ENCODE results near the gene STRADB. TPM values are rescaled to one million over a fixed set of nuclear protein-coding genes. Genes with fewer than 3 reads are reported as not detected.

STRADB gene
- total RNA-seq, 1 experiment from 2014 or later: 24.3 TPM

GRCh38 chr2:201507725-201508124 is 56.2 kb downstream of the STRADB start:
- no peak overlapping the region for H3K4me3 ChIP-seq (ENCODE audit: low read depth, low read length, poor library complexity, severe bottlenecking)
- TF ChIP-seq EZH2 (IDR thresholded peaks at IDR 0.05; ENCODE audit: borderline replicate concordance, low read depth, low read length, poor library complexity, severe bottlenecking): no peak
- no peak for TF ChIP-seq CTCF (conservative IDR thresholded peaks at IDR 0.05; ENCODE audit: low read depth, low read length)
- H3K36me3 ChIP-seq (ENCODE audit: insufficient read depth, low read length, poor library complexity, severe bottlenecking): no peaks in the 10 kb centered on the region
- no peak overlapping the region for H3K27ac ChIP-seq (ENCODE audit: low read depth, low read length, poor library complexity, severe bottlenecking)
- DNase-seq (ENCODE audit: low spot score): no peak
- H3K9me3 ChIP-seq (ENCODE audit: low read depth, low read length, poor library complexity, severe bottlenecking): peaks cover 9% of the 10 kb centered on the region
- peaks cover 12% of the 10 kb centered on the region for H3K27me3 ChIP-seq (replicated peaks; ENCODE audit: insufficient read depth, low read depth, low read length, poor library complexity)
- CTCF ChIA-PET: no interaction called here
- no peaks in the 10 kb centered on the region for H3K4me1 ChIP-seq (ENCODE audit: insufficient read depth, low read length, poor library complexity, severe bottlenecking)
- no TSS peak for BruUV-seq (replicated peaks)
- intact Hi-C loops (cut with micrococcal nuclease; ENCODE audit: unreplicated experiment): no loop called here
- POLR2A ChIA-PET (ENCODE audit: low non-redundant PET): no interaction called here

- no peak for TF ChIP-seq CTCF (conservative IDR thresholded peaks at IDR 0.05; ENCODE audit: low read depth, low read length)
- TF ChIP-seq EZH2 (IDR thresholded peaks at IDR 0.05; ENCODE audit: borderline replicate concordance, low read depth, low read length, poor library complexity, severe bottlenecking): no peak
- Histone ChIP-seq H3K4me1 (ENCODE audit: insufficient read depth, low read length, poor library complexity, severe bottlenecking) (no peaks in the 10 kb centered on the region), H3K9me3 (ENCODE audit: low read depth, low read length, poor library complexity, severe bottlenecking) (no peaks in the 10 kb centered on the region), H3K27me3 (replicated peaks; ENCODE audit: insufficient read depth, low read depth, low read length, poor library complexity) (peaks cover 12% of the 10 kb centered on the region), H3K36me3 (ENCODE audit: insufficient read depth, low read length, poor library complexity, severe bottlenecking) (no peaks in the 10 kb centered on the region), H3K27ac (ENCODE audit: low read depth, low read length, poor library complexity, severe bottlenecking) (no peak overlapping the region), H3K4me3 (ENCODE audit: low read depth, low read length, poor library complexity, severe bottlenecking) (no peak overlapping the region)
- intact Hi-C loops (cut with micrococcal nuclease; ENCODE audit: unreplicated experiment): no loop called here
- ChIA-PET POLR2A (ENCODE audit: low non-redundant PET) (no interaction called here), CTCF (no interaction called here)
- no TSS peak for BruUV-seq (replicated peaks)
- DNase-seq (ENCODE audit: low spot score): no peak
Measured at GRCh38 chr2:201513271-201513670, 61.7 kb downstream of the STRADB start.

- no TSS peak for BruUV-seq (replicated peaks)
- intact Hi-C loops (cut with micrococcal nuclease; ENCODE audit: unreplicated experiment): no loop called here
- CTCF ChIA-PET: no interaction called here
Measured at GRCh38 chr2:201515573-201516246, 64.2 kb downstream of the STRADB start.

More at GRCh38 chr2:201515573-201516246, 64.2 kb downstream of the STRADB start:
- no peak for DNase-seq (ENCODE audit: low spot score)
- H3K9me3 ChIP-seq (ENCODE audit: low read depth, low read length, poor library complexity, severe bottlenecking): no peaks in the 10 kb centered on the region
- H3K4me1 ChIP-seq (ENCODE audit: insufficient read depth, low read length, poor library complexity, severe bottlenecking): no peaks in the 10 kb centered on the region
- peaks cover 8% of the 10 kb centered on the region for H3K27me3 ChIP-seq (replicated peaks; ENCODE audit: insufficient read depth, low read depth, low read length, poor library complexity)
- POLR2A ChIA-PET (ENCODE audit: low non-redundant PET): no interaction called here
- no peak overlapping the region for H3K27ac ChIP-seq (ENCODE audit: low read depth, low read length, poor library complexity, severe bottlenecking)
- no peaks in the 10 kb centered on the region for H3K36me3 ChIP-seq (ENCODE audit: insufficient read depth, low read length, poor library complexity, severe bottlenecking)
- H3K4me3 ChIP-seq (ENCODE audit: low read depth, low read length, poor library complexity, severe bottlenecking): no peak overlapping the region
- no peak for TF ChIP-seq CTCF (conservative IDR thresholded peaks at IDR 0.05; ENCODE audit: low read depth, low read length)
- no peak for TF ChIP-seq EZH2 (IDR thresholded peaks at IDR 0.05; ENCODE audit: borderline replicate concordance, low read depth, low read length, poor library complexity, severe bottlenecking)
